Transverse colon (tissue), 3 donors: ENCODE results near the gene SEMA5B.

ENCODE experiments used
- EP300 ChIP-seq: sonication (generic); formaldehyde crosslinking; IDR thresholded peaks from one replicate; pipeline ENCODE4 v1.6.1; 2017; ENCODE audit warnings: antibody characterized with exemption, low read depth
- POLR2A ChIP-seq: fragments of 450-650 bp; IDR thresholded peaks from one replicate; pipeline ENCODE4 v1.6.1; 2016; ENCODE audit warnings: antibody characterized with exemption, mild to moderate bottlenecking, moderate library complexity
- TF ChIP-seq, protein P1 (sequence below), 5 experiments: fragments of 200-600 bp in 3 of 5; fragments of 450-650 bp in 2 of 5; sonication (generic) in 3 of 5; IDR thresholded peaks; 1 replicate in 2 of 5; 2 replicates in 3 of 5; pipeline ENCODE4 v1.5.1; 2016 to 2017; ENCODE audit warnings: antibody characterized with exemption in 5 of 5, inconsistent platforms in 3 of 5, mild to moderate bottlenecking in 2 of 5, moderate library complexity in 1 of 5

DNA sequence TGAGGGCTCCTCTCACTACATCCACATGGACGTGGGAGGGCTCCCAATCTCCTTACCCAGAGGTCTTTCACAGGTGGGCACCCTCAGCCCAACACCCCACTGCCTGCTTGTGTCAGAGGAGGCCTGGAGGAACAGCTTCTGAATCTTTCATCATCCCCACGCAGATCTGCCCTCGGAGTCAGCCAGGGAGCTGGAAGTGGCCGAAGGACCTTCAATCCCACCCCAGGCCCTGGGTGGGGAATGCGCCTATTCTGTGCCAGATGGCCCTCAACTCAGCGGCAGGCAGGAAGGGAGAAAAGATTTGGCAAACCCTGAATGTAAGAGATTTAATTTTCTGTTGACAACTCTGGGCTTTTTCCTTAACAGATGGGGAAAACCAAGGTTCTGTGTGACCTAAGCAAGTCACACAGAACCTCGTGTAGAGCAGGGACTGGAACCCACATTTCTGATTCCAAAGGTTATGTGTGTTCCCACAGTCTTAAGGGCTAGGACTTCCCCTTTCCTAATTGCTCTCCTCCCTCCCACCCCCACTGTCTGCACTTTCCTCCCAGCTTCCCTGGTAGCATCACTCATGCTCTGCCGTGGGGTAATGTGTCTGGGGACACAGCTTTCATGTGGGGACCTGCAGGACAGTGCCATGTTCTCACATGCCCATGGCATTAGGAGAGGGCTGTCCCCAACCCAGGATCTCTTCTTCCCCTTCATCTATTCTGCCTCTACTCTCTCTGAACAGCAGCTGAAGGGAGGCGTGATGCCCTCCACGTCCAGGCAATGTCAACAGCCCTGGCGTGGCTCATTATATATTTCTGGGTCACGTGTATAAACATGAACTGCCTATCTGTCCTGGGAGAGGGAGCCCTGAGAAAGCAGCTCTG is 98.1 kb downstream of the SEMA5B start:
- TF ChIP-seq POLR2A (no peak), EP300 (no peak)
- TF ChIP-seq, protein P1, sequence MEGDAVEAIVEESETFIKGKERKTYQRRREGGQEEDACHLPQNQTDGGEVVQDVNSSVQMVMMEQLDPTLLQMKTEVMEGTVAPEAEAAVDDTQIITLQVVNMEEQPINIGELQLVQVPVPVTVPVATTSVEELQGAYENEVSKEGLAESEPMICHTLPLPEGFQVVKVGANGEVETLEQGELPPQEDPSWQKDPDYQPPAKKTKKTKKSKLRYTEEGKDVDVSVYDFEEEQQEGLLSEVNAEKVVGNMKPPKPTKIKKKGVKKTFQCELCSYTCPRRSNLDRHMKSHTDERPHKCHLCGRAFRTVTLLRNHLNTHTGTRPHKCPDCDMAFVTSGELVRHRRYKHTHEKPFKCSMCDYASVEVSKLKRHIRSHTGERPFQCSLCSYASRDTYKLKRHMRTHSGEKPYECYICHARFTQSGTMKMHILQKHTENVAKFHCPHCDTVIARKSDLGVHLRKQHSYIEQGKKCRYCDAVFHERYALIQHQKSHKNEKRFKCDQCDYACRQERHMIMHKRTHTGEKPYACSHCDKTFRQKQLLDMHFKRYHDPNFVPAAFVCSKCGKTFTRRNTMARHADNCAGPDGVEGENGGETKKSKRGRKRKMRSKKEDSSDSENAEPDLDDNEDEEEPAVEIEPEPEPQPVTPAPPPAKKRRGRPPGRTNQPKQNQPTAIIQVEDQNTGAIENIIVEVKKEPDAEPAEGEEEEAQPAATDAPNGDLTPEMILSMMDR (IDR thresholded peaks at IDR 0.05), result no peak
